ENCODE data around the gene CTSW.

GRCh38 chr11:65844231-65844872 is 35.3 kb upstream of the CTSW start:
- TF ChIP-seq CTCF (IDR thresholded peaks at IDR 0.05; ENCODE audit: low read depth, low read length) (no peak), MAX (IDR thresholded peaks at IDR 0.05; ENCODE audit: low read depth, low read length) (no peak)
